HUES64 (cell line): Measurements from ENCODE around the gene PDE1C.

ENCODE experiments used
- H3K27ac ChIP-seq: 2 replicates; pipeline ENCODE4 v1.7.0; 2013; ENCODE audit warnings: low read depth, low read length, inconsistent platforms
- H3K27me3 ChIP-seq: 2 replicates; pipeline ENCODE4 v1.6.1; 2013; ENCODE audit warnings: mild to moderate bottlenecking, low read length; ENCODE audit not compliant: insufficient read depth
- H3K36me3 ChIP-seq: 2 replicates; pipeline ENCODE4 v1.6.1; 2013; ENCODE audit warnings: mild to moderate bottlenecking, low read length; ENCODE audit not compliant: insufficient read depth
- H3K4me1 ChIP-seq: 2 replicates; pipeline ENCODE4 v1.6.1; 2013; ENCODE audit warnings: mild to moderate bottlenecking, low read length, moderate library complexity; ENCODE audit not compliant: insufficient read depth
- H3K4me3 ChIP-seq: 2 replicates; pipeline ENCODE4 v1.5.1; 2013; ENCODE audit warnings: mild to moderate bottlenecking, low read length, moderate library complexity
- H3K9ac ChIP-seq: 2 replicates; pipeline ENCODE4 v1.6.1; 2013; ENCODE audit warnings: mild to moderate bottlenecking, low read depth, low read length
- H3K9me3 ChIP-seq: 2 replicates; pipeline ENCODE4 v1.6.1; 2013; ENCODE audit warnings: low read depth, low read length; ENCODE audit not compliant: insufficient read depth
- WGBS: fragments of 150-250, 120-280 bp; methylation state at CpG from one replicate; pipeline ENCODE4 v1.1.7; 2013; ENCODE audit warnings: missing lambda C conversion rate; 5-methylcytosine and 5-hydroxymethylcytosine counted together

PDE1C gene

DNA sequence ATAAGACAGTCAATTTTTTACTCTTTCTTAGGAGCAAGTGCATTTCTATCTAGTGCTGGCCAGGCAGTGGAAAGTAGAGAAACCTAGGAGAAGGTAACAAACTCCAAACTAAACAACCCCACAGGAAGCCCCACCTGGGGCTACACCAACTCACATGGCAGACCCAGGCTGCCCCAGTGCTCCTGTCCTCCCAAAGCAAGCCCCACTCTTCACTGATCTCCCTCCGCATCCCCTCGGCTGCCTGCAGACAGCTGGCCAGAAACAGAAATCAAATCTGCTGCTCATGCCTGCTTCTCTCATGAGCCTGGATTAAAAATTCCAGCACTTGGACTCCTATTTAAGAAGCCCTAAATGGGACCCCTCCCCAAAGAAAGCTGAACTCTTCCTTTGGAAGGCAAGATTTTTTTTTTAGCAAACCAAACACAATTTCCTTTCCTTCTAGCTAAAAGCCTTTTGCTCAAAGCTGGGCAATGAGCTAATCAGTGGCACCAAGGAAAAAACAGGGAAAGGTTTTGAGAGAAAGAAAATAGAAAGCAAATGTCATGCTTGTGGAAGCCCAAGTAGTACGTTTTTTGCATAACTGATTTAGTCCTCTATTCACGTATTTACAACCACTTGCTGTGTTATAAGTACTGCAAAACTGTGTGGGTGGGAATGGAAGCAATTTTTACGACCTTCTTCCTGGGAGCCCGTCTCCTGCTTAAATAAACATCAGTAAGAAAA lies 10.8 kb downstream of the PDE1C start:
- no peak overlapping the region for H3K27ac ChIP-seq
- peaks cover 19% of the 10 kb centered on the region for H3K27me3 ChIP-seq
- no peak overlapping the region for H3K9ac ChIP-seq
- no peaks in the 10 kb centered on the region for H3K9me3 ChIP-seq
- no peaks in the 10 kb centered on the region for H3K36me3 ChIP-seq
- peaks cover 23% of the 10 kb centered on the region for H3K4me1 ChIP-seq
- 71% methylated on average over 2 of the region's 6 CpGs for WGBS
- no peak overlapping the region for H3K4me3 ChIP-seq

DNA sequence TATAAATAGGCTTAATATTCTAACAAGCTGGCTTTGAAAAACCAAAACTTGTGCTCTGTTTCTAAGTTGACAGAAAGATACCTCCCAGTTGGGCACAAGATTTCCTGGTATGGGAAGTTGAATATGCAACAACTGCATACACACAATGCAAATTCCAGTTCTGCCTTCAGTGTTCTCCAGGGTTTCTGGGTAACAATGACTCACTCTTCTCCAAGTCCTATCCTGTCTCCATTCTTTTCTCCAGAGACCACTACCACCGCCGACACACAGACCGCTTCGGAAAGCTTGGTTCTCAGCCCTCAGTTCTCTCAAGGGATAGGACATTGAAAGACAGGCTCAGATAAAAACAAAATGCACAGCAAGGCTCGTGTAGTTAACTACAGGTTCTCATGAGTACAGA lies 12.2 kb downstream of the PDE1C start:
- H3K36me3 ChIP-seq = no peaks in the 10 kb centered on the region
- H3K27me3 ChIP-seq = peaks cover 8% of the 10 kb centered on the region; the same call in 1 of the 2 replicates
- H3K4me3 ChIP-seq = no peak overlapping the region
- peaks cover 23% of the 10 kb centered on the region for H3K4me1 ChIP-seq
- WGBS = 87% methylated on average over 5 of the region's 5 CpGs
- no peaks in the 10 kb centered on the region for H3K9me3 ChIP-seq
- no peak overlapping the region for H3K9ac ChIP-seq
- no peak overlapping the region for H3K27ac ChIP-seq

DNA sequence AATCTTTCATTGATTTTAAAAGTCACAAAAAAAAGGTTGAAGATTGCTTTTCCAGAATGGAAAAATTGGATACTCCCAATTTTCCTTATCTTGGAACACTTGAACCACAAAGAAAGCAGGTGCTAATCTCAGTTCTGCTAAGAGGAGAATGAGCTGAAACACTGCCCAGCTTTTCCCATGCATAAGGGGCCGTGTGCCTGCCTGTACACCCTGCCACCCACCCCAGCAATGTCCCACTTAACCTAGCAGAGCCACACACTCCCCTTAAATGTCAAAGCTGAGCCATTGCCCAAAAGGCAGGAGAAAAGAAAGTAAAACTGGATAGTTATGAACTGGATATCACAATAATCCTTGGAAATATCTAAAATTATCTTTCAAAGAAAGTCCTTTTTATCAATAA lies 13.4 kb downstream of the PDE1C start:
- H3K9me3 ChIP-seq = no peaks in the 10 kb centered on the region
- H3K27me3 ChIP-seq = no peaks in the 10 kb centered on the region
- peaks cover 23% of the 10 kb centered on the region for H3K4me1 ChIP-seq
- 71% methylated on average over 1 of the region's 1 CpG for WGBS
- no peak overlapping the region for H3K27ac ChIP-seq
- H3K36me3 ChIP-seq = no peaks in the 10 kb centered on the region
- H3K4me3 ChIP-seq = no peak overlapping the region
- H3K9ac ChIP-seq = no peak overlapping the region

DNA sequence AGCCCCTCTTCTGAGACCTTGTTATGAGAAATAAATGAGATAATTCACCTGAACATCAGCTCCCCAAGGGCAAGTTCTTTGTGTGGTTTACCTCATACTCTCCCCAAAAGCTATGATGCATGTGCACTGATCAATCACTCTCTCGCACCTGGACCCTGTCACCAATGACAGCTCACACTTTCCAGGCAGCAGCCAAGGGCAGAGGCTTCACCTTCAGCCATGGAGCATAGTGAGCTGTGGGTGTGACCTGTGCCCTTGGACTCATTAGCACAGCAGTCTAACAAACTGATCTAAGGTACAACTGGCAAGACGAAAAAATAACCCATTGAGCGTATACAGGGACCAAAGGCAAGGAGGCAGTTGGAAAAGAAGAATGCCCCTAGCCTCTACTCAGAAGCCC lies 17.0 kb downstream of the PDE1C start:
- Histone ChIP-seq H3K4me3 (no peak overlapping the region), H3K36me3 (no peaks in the 10 kb centered on the region), H3K27me3 (no peaks in the 10 kb centered on the region), H3K9me3 (no peaks in the 10 kb centered on the region), H3K4me1 (peaks cover 3% of the 10 kb centered on the region; the same call in 1 of the 2 replicates), H3K27ac (no peak overlapping the region), H3K9ac (no peak overlapping the region)
- 95% methylated on average over 3 of the region's 3 CpGs for WGBS

DNA sequence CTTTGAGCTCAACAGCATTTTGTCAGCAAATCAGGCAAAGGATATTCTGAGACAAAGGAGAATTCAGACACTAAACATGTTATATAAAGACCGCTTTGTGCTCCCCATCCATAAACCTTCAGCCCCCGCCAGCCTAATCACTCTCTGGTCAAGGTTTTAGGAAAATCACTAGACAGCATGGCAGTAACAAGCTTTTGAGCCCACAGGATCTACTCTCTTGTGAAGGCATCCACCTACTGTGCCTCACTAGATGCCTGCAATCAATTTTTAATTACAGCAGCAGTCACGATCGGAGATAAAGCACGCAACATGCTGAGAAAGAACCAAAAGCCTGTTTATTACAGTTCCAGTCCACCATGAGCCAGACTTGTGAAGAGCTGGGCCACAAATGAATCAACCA lies 19.1 kb downstream of the PDE1C start:
- H3K9ac ChIP-seq = no peak overlapping the region
- whole genome bisulfite sequencing = 95% methylated on average over 5 of the region's 5 CpGs
- no peaks in the 10 kb centered on the region for H3K27me3 ChIP-seq
- no peak overlapping the region for H3K27ac ChIP-seq
- H3K36me3 ChIP-seq = no peaks in the 10 kb centered on the region
- no peaks in the 10 kb centered on the region for H3K4me1 ChIP-seq
- no peak overlapping the region for H3K4me3 ChIP-seq
- no peaks in the 10 kb centered on the region for H3K9me3 ChIP-seq

DNA sequence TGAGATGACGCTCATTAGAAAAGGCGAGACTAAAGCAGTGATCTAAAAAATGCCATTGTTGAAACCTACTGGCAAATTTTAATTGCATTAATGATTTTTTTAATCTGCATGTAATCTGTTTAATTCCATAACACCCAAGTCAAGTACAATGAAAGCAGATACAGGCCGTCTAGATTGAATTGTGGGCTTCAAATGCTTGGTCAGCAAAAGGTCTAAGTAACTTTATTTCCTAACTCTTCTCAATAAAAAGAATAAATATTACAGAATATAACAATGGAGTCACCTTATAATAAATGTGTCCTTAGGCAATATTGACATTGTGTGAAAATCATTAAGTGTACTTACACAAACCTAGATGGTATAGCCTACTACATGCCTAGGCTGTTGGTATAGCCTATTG lies 20.6 kb downstream of the PDE1C start:
- Histone ChIP-seq H3K27me3 (no peaks in the 10 kb centered on the region), H3K9me3 (no peaks in the 10 kb centered on the region), H3K27ac (no peak overlapping the region), H3K4me1 (peaks cover 2% of the 10 kb centered on the region; the same call in 1 of the 2 replicates), H3K36me3 (no peaks in the 10 kb centered on the region), H3K4me3 (no peak overlapping the region), H3K9ac (no peak overlapping the region)
- 90% methylated on average over 2 of the region's 3 CpGs for WGBS

DNA sequence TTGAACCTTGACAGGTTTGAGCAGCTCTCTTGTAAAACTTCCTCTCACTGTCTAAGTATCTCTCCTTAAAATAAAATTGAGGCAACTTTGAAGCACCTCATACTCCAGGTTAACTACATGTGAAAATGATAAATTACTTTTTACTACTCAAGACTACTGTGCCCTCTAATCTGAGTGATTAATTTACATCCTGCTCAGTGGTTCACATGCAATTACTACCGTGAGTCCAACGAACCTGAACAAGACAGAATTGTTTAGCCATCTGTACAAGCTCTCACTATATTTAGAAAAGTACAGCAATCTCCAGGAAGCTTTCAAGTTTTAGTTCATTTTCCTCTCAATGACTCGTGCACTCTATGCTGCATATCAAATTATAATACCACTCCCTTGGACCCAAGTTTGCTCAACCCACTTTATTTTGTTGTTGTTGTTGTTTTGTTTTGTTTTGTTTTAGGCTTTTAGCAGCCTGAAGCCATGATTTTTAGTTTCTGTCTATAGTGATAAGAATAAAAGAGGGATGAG lies 21.2 kb downstream of the PDE1C start:
- Histone ChIP-seq H3K4me3 (no peak overlapping the region), H3K9ac (no peak overlapping the region), H3K36me3 (no peaks in the 10 kb centered on the region), H3K27ac (no peak overlapping the region), H3K27me3 (no peaks in the 10 kb centered on the region), H3K9me3 (no peaks in the 10 kb centered on the region), H3K4me1 (peaks cover 3% of the 10 kb centered on the region; the same call in 1 of the 2 replicates)
- 95% methylated on average over 3 of the region's 3 CpGs for WGBS

DNA sequence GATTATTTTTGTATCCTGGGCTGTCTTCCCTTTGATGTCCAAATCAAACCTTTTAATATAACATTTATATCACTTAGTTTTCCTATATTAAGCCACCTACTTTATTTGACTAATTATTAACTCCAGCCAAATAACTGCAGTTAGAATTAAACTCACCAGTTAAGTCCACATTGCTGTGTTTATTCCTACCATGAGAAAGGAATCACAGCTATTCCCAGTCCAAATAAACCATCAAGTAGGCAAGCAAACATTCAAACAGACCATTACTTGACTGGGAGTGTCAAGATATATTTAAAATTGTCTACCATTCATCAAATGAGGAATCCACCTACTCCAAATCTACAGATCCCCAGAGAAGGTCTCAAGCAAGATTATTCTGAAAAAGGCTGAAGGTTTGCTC lies 22.4 kb downstream of the PDE1C start:
- no peaks in the 10 kb centered on the region for H3K27me3 ChIP-seq
- H3K4me3 ChIP-seq = no peak overlapping the region
- H3K9me3 ChIP-seq = no peaks in the 10 kb centered on the region
- peaks cover 3% of the 10 kb centered on the region; the same call in 1 of the 2 replicates for H3K4me1 ChIP-seq
- H3K27ac ChIP-seq = no peak overlapping the region
- no peaks in the 10 kb centered on the region for H3K36me3 ChIP-seq
- no peak overlapping the region for H3K9ac ChIP-seq

DNA sequence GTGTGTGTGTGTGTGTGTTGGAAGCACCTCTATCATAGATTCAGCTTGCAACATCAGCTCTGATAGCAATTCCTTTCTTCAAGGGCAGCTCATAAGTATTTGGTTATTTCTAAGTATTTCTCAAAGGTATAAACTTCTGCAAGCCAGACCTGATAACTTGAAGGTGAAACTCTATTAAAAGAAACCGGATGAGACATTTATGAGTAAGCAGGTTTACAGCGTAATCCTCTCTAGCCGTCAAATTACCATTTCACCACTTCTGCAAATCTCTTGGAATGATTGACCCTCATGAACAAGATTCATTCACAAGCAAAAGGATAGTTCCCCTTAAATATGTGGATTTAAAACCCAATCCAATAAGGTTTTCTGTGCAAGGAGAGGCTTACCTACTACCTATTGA lies 23.1 kb downstream of the PDE1C start:
- no peak overlapping the region for H3K27ac ChIP-seq
- H3K4me1 ChIP-seq = peaks cover 3% of the 10 kb centered on the region; the same call in 1 of the 2 replicates
- no peak overlapping the region for H3K4me3 ChIP-seq
- no peak overlapping the region for H3K9ac ChIP-seq
- H3K9me3 ChIP-seq = no peaks in the 10 kb centered on the region
- H3K36me3 ChIP-seq = no peaks in the 10 kb centered on the region
- 96% methylated on average over 3 of the region's 3 CpGs for WGBS
- no peaks in the 10 kb centered on the region for H3K27me3 ChIP-seq

DNA sequence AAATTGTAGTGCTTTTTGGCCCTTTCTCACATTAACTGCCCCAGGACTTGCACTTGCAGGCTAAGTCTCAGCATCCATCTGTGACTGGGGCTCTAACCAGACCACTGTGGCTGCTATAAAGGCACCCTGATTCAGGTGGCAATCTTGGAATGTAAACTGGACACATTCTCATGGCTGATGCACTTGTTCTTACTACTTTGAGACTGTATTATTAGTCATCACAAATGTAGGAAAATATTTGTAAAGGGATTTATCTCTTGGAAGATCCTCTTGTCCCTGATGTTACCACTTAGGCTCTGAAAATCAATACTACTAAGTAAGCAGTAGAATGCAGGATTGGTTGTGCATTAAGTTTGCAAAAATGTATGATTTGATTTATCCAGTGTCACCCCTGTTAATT lies 25.0 kb downstream of the PDE1C start:
- H3K36me3 ChIP-seq = no peaks in the 10 kb centered on the region
- H3K9ac ChIP-seq = no peak overlapping the region
- no peaks in the 10 kb centered on the region for H3K9me3 ChIP-seq
- no peak overlapping the region for H3K27ac ChIP-seq
- H3K27me3 ChIP-seq = no peaks in the 10 kb centered on the region
- H3K4me3 ChIP-seq = no peak overlapping the region
- H3K4me1 ChIP-seq = peaks cover 3% of the 10 kb centered on the region; the same call in 1 of the 2 replicates

DNA sequence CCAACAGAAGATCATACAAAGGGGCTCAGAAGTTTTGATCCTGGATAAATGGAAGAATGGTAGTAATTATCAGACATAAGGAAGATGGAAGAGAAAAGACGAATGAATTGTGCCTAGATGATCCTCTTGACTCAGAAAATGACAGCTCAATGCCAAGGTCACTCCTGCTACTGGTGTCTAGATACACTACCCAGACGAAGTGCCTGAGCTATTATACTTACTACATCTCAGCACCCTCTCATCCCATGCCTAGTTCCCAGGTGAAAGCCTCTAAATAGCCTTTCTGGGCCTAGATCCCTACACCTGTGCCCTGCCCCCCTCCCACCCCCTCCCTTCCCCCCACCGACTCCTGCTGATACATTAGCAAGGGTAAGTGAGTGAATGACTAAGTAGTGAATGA lies 25.5 kb downstream of the PDE1C start:
- Histone ChIP-seq H3K4me3 (no peak overlapping the region), H3K27me3 (no peaks in the 10 kb centered on the region), H3K27ac (no peak overlapping the region), H3K36me3 (no peaks in the 10 kb centered on the region), H3K9me3 (no peaks in the 10 kb centered on the region), H3K9ac (no peak overlapping the region), H3K4me1 (peaks cover 3% of the 10 kb centered on the region; the same call in 1 of the 2 replicates)
- 86% methylated on average over 2 of the region's 3 CpGs for WGBS
